CD4-positive, alpha-beta T cell treated with Interleukin-15 for 1 hour (primary cell): ENCODE results near the gene ZNF165.
A peak's percentile ranks its signal among the peaks of the same experiment; 100 is the strongest.
"Not testable (repeated sequence)": the region's sequence is repeated elsewhere in the genome, so short reads cannot be mapped to it uniquely, and the experiment has no call there.

ENCODE experiments used
- DNase-seq: peaks from one replicate; pipeline ENCODE4 v3.0.0-alpha.2; 2020

ZNF165 gene

GRCh38 chr6:28080381-28080630 lies at the start of gene ZNF165:
Gene ZNF165 (plus strand): TSS chr6:28080568. CDS start chr6:28085481, 4,913 bp downstream.
- DNase-seq: not testable (repeated sequence)

DNA sequence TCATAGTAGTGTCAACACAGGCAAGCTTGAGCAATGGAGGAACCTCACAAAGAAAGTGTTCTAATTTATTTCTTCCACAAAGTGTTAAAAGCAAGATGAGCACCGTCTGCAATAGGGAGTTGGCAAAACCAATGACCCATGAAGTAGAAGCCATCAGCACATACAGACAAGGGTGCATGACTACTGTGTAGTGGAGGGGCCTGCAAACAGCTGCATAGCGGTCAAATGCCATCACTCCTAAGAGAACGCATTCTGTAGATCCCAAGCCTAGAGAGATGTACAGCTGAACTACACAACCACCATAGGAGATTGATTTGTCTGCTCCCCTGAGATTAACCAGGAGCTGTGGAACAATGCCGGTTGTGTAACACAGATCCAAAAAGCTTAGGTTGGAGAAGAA lies 26.8 kb upstream of the ZNF165 start:
- no peak for DNase-seq

GRCh38 chr6:28060405-28060804 lies 20.0 kb upstream of the ZNF165 start:
- DNase-seq: no peak

- DNase-seq: no peak
Measured at GRCh38 chr6:28064272-28064671, 16.1 kb upstream of the ZNF165 start.

DNA sequence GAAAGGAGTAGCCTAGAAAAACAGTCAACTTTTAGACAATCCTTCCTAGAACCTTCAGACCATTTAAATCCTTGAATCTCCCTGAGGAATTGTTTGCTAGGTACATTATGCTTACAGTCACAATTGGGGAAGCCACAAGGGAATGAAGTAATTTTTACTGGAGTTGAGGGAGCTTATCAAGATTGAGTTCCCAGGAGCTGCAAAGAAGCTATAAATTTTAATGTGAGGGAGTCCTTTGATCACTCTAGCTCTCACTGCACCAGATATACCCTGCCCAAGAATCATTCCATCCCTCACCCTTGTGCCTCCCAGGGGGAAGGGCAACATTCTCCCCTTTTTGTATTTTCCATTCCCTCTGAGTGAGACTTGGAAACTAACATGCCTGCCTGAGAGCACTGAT lies 12.3 kb upstream of the ZNF165 start:
- DNase-seq: no peak

- not testable (repeated sequence) for DNase-seq
Measured at GRCh38 chr6:28070968-28071367, 9.4 kb upstream of the ZNF165 start.

- DNase-seq: no peak
Measured at GRCh38 chr6:28078050-28078449, 2.3 kb upstream of the ZNF165 start.

- no peak for DNase-seq
Measured at GRCh38 chr6:28078836-28079235, 1.5 kb upstream of the ZNF165 start.

- peak; percentile 91 for DNase-seq
Measured at GRCh38 chr6:28080631-28081485, 490 bp downstream of the ZNF165 start.

DNA sequence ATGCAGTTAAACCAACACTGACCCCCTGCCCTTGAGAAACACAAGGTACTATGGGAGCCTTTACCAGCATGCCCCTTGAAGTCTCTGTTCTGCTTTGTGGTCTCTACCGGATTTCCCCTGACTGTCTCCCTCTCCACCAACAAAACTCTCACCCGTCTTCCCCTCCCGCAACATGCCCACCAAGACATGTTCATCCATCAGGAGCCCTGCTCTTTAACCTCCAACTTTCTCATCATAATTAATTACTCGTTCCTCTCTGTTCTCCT lies 1.1 kb downstream of the ZNF165 start:
- peak; percentile 78 for DNase-seq

- DNase-seq: no peak
Measured at GRCh38 chr6:28082939-28083338, 2.6 kb downstream of the ZNF165 start.

DNA sequence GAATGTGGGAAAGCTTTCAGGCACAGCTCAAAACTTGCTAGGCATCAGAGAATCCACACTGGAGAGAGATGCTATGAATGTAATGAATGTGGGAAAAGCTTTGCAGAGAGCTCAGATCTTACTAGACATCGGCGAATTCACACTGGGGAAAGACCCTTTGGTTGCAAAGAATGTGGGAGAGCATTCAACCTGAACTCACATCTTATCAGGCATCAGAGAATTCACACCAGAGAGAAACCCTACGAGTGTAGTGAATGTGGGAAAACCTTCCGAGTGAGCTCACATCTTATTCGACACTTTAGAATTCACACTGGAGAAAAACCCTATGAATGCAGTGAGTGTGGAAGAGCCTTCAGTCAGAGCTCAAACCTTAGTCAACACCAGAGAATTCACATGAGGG lies 8.7 kb downstream of the ZNF165 start:
- no peak for DNase-seq

- no peak for DNase-seq
Measured at GRCh38 chr6:28090917-28091586, 10.7 kb downstream of the ZNF165 start.

DNA sequence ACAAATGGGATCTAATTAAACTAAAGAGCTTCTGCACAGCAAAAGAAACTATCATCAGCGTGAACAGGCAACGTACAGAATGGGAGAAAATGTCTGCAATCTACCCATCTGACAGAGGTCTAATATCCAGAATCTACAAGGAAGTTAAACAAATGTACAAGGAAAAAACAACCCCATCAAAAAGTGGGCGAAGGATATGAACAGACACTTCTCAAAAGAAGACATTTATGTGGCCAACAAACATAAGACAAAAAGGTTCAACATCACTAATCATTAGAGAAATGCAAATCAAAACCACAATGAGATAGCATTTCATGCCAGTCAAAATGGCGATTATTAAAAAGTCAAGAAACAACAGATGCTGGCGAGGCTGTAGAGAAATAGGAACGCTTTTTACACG lies 21.9 kb downstream of the ZNF165 start:
- not testable (repeated sequence) for DNase-seq

GRCh38 chr6:28102699-28103098 lies 22.3 kb downstream of the ZNF165 start:
- DNase-seq: not testable (repeated sequence)

DNA sequence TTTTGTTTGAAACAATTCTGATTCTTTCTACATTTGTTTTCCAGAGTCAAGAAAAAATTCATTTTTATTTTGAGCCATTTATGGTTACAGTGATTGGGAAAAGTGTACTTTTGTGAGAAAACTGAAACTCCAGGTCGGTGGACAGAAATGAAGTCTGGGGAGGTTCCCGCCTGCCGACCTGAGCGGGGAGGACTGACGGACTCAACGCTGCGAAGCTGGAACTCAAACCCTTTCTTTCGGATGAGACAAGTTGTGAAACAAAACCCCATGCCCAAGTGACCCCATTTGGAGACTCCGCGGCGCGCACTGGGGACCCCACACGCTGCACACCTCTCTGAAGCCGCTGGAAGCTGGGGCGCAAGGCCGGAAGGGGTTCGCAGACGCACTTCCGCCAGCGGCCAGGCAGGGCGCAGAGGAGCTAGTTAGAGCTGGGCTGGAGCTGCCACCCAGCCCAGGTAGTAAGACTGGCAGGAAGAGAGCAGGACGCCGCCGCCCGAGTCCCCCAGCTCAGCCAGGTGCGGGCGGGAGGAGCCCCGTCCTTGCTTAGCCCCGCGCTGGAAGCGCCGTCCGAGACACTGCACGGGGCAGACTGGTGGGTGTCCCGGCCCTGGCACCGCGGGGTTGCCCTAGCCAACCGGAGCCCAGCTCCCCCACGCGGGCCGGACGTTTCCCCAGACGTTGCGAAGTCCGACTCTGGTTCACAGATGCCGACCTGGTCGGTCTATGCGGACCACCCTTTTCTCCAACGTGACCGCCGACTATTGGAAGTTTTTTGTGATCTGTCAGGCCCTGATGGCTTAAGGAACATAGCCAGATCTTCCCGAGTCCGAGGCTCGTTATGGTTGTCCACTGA lies 24.2 kb downstream of the ZNF165 start:
- DNase-seq: peak; percentile 88

DNA sequence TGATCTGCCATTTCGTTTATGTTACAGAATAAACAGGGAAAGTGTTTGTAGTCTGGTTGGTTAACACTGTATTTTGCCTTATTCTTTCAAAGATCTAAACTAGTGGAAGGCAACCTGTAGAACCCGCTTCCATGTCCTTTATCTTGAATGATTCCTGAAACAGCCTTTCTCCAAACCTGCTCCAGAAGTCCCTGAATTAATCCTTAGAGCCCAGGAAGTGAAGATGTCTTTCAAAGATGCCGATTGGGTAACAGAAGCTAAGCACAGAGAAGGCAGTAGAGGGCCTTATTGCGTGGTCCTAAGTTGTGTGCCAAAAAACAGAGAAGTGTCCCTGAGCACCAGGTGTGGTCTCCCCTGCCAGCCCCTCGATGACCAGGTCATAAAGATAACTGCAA lies 24.9 kb downstream of the ZNF165 start:
- no peak for DNase-seq

DNA sequence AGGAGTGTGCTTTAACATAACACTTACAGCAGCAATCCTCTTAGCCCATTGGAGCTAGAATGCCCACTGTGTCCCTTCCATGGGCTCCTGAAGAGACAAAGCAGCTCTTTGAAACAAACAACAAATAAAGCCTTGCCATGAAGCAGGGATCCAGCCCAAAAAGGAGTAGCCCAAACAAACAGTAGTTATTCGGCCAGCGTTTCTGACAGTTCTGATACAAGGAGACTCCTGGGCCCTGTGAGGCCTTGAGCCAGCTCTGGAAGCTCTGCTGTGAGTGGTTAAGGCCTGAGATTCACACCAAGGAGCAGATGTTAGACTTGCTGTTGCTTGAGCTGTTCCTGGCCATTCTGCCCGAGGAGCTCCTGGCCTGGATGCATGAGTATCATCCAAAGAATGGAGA lies 27.1 kb downstream of the ZNF165 start:
- DNase-seq: no peak

GRCh38 chr6:28111964-28112363 lies 31.6 kb downstream of the ZNF165 start:
- DNase-seq: no peak

- DNase-seq: no peak
Measured at GRCh38 chr6:28115799-28116198, 35.4 kb downstream of the ZNF165 start.

GRCh38 chr6:28117386-28118050 lies 37.1 kb downstream of the ZNF165 start:
- DNase-seq: no peak

GRCh38 chr6:28118217-28118616 lies 37.8 kb downstream of the ZNF165 start:
- DNase-seq: no peak

- DNase-seq: no peak
Measured at GRCh38 chr6:28121876-28122275, 41.5 kb downstream of the ZNF165 start.
